HEK293T (cell line): ENCODE results near the gene IBA57.
"Not testable (repeated sequence)": the region's sequence is repeated elsewhere in the genome, so short reads cannot be mapped to it uniquely, and the experiment has no call there.

Experiments
- ARNT ChIP-seq: fragments of 450-650 bp; IDR thresholded peaks from 2 replicates; pipeline ENCODE4 v1.6.1; 2017; ENCODE audit warnings: mild to moderate bottlenecking
- BHLHE40 ChIP-seq: fragments of 450-650 bp; IDR thresholded peaks from 2 replicates; pipeline ENCODE4 v1.6.1; 2016; ENCODE audit warnings: mild to moderate bottlenecking, moderate library complexity, borderline replicate concordance
- FOXM1 ChIP-seq: fragments of 450-650 bp; IDR thresholded peaks from 2 replicates; pipeline ENCODE4 v1.6.1; 2017; ENCODE audit warnings: mild to moderate bottlenecking, borderline replicate concordance
- SP1 ChIP-seq: fragments of 450-650 bp; IDR thresholded peaks from 2 replicates; pipeline ENCODE4 v1.6.1; 2017
- TARDBP ChIP-seq: fragments of 450-650 bp; IDR thresholded peaks from 2 replicates; pipeline ENCODE4 v1.6.1; 2016

GRCh38 chr1:228228147-228228546 lies 62.5 kb downstream of the IBA57 start:
- TF ChIP-seq ARNT, TARDBP, BHLHE40, FOXM1, SP1: not testable (repeated sequence)
